ENCODE results near the gene PAGE1.
"Not testable (repeated sequence)": the region's sequence is repeated elsewhere in the genome, so short reads cannot be mapped to it uniquely, and the experiment has no call there.

Gene PAGE1

GRCh38 chrX:49695276-49696180, at the start of gene PAGE1:
TSS of gene PAGE1 (minus strand) at chrX:49695984. CDS start at chrX:49694770, 1,214 bp downstream.
- DNase-seq (ENCODE audit: low read depth in 2 of 2): no peak

DNA sequence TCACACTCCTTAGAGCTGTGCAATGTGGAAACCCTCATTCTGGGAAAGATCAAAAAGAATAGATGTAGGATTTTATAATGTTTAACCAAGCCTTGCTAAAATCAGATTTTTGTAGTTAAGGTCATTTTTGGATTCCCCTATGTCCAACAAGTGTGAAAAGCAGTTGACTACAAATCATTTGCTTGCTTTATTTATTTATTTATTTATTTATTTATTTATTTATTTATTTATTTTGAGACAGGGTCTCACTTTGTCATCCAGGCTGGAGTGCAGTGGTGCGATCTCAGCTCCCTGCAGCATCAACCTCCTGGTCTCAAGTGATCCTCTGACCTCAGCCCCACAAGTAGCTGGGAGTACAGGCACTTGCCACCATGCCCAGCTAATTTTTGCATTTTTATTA, 45.7 kb upstream of the PAGE1 start:
- DNase-seq (ENCODE audit: low read depth in 2 of 2): not testable (repeated sequence)

DNA sequence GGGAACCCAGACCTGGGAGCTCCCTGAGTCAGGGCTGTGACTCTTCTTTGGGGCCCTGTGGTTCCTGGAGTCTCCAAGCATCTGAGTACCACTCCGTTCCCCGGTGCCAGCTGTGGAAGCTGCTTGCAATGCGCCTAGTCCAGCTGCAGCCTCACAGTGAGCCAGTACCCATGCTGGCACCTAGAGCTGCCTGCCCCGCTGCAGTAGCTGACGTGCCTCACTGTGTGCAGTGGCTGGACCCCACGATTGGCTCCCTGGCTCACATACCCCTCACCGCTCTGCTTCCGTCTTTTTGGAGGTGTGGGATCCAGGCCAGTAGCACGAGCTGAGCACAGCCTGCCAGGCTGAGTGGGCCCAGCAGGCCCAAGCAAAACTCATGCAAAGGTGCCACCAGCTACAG, 32.1 kb upstream of the PAGE1 start:
- no peak for DNase-seq (ENCODE audit: low read depth in 2 of 2)

- no peak for DNase-seq (ENCODE audit: low read depth in 2 of 2)
These were observed 31.2 kb upstream of the PAGE1 start for GRCh38 chrX:49726966-49727365.

DNA sequence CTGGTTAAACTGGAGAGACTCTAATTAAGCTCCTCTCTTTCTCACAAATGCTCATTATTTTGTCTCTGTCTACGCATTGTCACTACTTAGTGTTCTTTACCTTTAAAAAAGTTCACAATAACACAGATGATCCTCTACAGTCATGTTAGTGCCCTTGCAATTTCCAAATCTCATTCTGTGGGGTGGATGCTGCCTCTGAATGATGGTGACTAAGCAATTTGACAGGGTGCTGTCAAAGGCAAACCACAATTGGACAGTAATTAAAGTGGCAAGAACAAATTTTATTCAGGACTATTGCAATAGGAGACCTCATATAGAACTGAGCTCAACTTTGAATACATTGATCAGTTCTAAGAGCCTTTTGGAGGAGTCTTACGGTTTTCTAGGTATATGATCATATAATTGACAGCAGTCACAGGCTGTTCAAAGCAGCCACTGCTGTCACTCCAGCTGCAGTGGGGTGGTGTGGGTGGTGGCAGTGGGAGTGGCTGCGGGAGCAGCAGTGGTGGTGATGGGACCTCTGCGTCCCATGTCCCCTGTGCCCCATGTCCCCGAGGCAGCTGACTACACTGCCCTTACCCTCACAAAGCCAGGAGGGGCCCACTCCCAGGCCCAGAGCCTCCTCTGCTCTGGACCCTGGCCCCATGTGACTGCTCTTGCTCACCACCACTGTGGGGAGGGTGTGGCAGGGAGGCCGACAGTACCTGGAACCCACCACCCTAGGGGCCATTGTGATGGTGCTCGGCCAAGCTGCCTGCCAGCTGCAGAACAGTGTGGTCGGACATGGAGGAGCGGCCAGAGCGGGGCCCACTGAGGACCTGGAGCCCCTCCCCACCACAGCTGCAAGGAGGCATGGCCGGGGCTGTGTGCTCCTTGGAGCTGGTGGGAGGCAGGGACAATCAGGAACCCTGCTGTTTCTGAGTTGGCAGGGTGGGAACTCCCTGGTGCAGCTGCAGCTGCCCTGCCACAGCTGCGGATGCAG, 30.4 kb upstream of the PAGE1 start:
- no peak for DNase-seq (ENCODE audit: low read depth in 2 of 2)

GRCh38 chrX:49725401-49725800, 29.6 kb upstream of the PAGE1 start:
- DNase-seq (ENCODE audit: low read depth in 2 of 2): no peak

- DNase-seq (ENCODE audit: low read depth in 2 of 2): not testable (repeated sequence)
These were observed 24.3 kb upstream of the PAGE1 start for GRCh38 chrX:49720106-49720505.

DNA sequence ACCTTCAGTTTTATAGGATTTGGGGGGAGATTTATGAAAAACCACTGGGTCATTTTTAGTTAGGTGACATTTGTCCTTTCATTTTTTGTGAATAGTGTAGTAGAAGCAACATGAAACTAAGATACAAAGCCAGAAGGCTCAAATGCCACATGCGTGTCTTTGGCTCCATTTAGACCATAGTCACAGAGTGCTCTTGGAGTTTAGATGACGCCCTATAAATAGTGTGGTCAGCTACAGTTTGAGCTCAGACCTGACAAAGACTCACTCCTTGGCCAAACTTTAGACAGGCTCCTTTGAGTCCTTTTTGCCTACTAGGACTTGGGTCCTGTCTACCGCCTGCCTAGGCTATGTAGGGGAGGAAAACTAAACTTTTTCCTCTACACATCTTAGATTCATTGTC, 16.8 kb upstream of the PAGE1 start:
- no peak for DNase-seq (ENCODE audit: low read depth in 2 of 2)

GRCh38 chrX:49710744-49711319, 15.0 kb upstream of the PAGE1 start:
- no peak for DNase-seq (ENCODE audit: low read depth in 2 of 2)

- DNase-seq (ENCODE audit: low read depth in 2 of 2): no peak
These were observed 9.1 kb upstream of the PAGE1 start for GRCh38 chrX:49704691-49705404.

- no peak for DNase-seq (ENCODE audit: low read depth in 2 of 2)
These were observed 6.1 kb upstream of the PAGE1 start for GRCh38 chrX:49701933-49702332.

- DNase-seq (ENCODE audit: low read depth in 2 of 2): no peak
These were observed 5.5 kb upstream of the PAGE1 start for GRCh38 chrX:49701323-49701722.

DNA sequence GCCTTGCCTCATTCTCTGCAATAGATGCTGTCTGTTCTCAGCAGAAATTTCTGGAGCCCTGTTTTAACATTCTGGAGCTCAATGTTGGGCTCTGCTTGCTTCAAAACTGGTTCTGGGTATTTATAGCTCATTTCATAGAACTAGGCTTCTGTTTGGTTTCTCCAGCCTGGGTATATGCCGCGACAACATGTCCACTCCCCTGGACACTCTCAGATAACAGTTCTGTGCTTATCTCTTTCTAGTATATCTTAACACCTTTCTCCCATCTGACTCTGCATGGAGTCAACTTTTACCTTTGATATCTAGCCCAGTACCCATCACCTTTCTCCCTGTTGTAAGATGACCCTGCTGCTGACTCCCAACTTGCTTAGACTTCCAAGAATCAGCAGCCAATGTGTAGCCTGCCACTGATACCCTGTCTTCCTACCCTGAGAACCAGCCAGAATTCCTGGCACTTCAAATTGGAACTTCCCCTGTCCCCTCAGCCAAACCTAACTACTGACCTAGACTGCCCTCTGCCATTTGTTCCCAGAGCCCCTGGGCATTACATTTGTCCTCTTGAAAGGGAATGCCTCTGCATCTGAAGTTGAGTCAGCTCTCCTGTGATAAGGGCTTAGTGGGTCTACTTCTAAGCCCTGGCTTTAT, 20.6 kb downstream of the PAGE1 start:
- DNase-seq (ENCODE audit: low read depth in 2 of 2): no peak

DNA sequence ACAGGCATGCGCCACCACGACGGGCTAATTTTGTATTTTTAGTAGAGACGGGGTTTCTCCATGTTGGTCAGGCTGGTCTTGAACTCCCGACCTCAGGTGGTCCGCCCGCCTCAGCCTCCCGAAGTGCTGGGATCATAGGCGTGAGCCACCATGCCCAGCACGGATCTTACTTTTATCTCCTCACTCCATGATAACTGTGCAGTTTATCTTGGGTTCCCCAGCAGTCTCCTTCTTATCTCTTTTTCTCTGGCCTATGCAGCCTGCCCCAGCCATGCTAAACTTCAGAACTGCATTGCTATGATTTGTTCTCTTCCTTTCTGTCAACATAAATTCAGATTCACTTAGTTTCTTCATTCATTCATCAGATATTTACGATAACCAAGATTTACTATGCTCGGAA, 22.4 kb downstream of the PAGE1 start:
- DNase-seq (ENCODE audit: low read depth in 2 of 2): no peak

- DNase-seq (ENCODE audit: low read depth in 2 of 2): no peak
These were observed 31.0 kb downstream of the PAGE1 start for GRCh38 chrX:49664824-49665223.

DNA sequence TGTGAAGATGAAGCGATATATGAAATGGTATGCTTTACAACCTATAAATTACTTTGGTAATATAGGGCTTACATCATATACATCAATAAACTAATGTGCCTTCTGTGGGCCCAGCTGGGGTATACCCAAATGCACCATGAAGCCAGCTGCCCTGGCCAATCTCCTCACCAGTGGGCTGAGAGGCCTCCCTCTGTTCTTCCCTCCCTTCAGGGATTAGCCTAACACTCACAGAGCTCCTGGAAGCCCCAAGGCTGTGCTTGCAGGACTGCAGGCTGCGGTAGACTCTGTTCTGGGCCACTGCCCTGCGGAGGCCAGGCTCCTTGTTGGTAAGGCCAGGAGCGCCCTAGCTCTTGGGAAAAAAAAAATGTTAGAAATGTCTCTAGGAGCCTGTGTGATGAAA, 33.9 kb downstream of the PAGE1 start:
- no peak for DNase-seq (ENCODE audit: low read depth in 2 of 2)

- no peak for DNase-seq (ENCODE audit: low read depth in 2 of 2)
These were observed 36.0 kb downstream of the PAGE1 start for GRCh38 chrX:49659771-49660170.

DNA sequence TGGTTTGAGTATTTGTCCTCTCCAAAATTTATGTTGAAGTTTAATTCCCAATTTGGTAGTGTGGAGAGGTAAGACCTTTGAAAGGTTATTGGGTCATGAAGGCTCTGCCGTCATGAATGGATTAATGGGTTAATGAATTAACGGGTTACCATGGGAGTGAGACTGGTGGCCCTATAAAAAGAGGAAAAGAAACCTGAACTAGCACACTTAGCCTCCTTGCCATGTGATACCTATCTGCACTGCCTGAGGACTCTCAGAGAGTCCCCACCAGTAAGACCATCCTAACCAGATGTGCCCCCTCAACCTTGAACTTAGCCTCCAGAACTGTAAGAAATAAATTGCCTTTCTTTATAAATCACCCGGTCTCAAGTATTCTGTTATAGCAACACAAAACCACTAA, 39.3 kb downstream of the PAGE1 start:
- DNase-seq (ENCODE audit: low read depth in 2 of 2): no peak

DNA sequence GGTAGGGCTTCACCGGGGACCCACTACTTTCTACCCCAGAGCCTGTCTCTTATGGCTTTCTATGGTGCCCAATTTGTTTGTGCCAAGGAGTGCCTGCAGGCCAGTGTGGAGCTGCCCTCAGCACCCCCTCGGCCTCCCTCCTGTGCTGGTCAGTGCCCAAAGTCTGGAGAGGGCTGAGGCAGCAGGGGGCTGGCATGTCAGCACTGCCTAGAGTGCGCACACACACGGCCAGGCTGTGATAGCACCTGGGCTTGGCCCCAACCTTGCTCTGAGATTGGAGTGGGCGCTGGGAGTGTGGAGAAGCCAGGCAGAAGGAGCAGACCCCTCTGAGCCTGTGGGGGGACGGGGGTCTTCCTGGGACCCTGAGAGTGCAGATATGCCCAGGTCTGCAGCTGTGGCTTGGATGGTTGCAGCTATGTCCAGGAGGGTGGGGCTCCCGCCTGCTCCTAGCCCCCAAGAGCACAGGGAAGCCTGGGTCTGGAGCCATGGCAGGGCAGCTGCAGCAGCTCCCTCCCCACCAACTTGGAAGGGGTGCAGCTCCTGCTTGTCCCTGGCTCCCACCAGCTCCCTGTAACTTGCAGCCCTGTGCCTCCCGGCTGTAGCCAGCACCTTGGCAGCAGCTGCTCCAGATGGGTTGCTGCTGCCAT, 50.7 kb downstream of the PAGE1 start:
- DNase-seq (ENCODE audit: low read depth in 2 of 2): no peak
